K562 (cell line): ENCODE data around the gene PYM1. TPM values are rescaled to one million over a fixed set of nuclear protein-coding genes. Genes with fewer than 3 reads are reported as not detected.

Experiments used
- ATF1 ChIP-seq, 2 experiments: fragments of 450-650 bp in 1 of 2; IDR thresholded peaks; 2 replicates each; pipeline ENCODE4 v1.6.1; 2016; ENCODE audit warnings: missing compliant biosample characterization in 1 of 2, missing genetic modification characterization in 1 of 2
- CBFA2T3 ChIP-seq: fragments of 450-650 bp; IDR thresholded peaks from 2 replicates; pipeline ENCODE4 v1.6.1; 2017
- ESRRA ChIP-seq: fragments of 450-650 bp; IDR thresholded peaks from 2 replicates; pipeline ENCODE4 v1.6.1; 2014; ENCODE audit warnings: low read depth, mild to moderate bottlenecking, moderate library complexity, borderline replicate concordance
- HCFC1 ChIP-seq: IDR thresholded peaks from 2 replicates; pipeline ENCODE4 v1.6.1; 2012; ENCODE audit warnings: low read depth, low read length, improper control_type of control experiment
- HNRNPUL1 ChIP-seq: fragments of 200-400 bp; formaldehyde crosslinking; IDR thresholded peaks from 2 replicates; pipeline ENCODE4 v1.6.1; 2017; ENCODE audit warnings: low read length
- RBM34 ChIP-seq: fragments of 200-400 bp; formaldehyde crosslinking; IDR thresholded peaks from 2 replicates; pipeline ENCODE4 v1.6.1; 2018; ENCODE audit warnings: low read length, borderline replicate concordance; ENCODE audit not compliant: insufficient read depth
- polyA plus RNA-seq, 8 experiments: library from polyadenylated mRNA; depleted of rRNA in 4 of 8; stranded (reverse) in 5 of 8; unstranded in 3 of 8; fragments of >200 nt; fragmentation: Nextera tagmentation in 2 of 8; fragmentation: Illumina TruSeq in 1 of 8; extraction: Ambion mirVana in 2 of 8; extraction: Trizol in 1 of 8; gene quantifications; 2 replicates each; pipeline versions ENCODE4 v1.2.1 to v1.2.3, GENCODE V29; 2011 to 2014; ENCODE audit warnings: inconsistent platforms in 1 of 8, missing spikeins in 1 of 8
- total RNA-seq, 7 experiments: library from RNA; depleted of rRNA in 6 of 7; stranded (reverse); fragments of >200 nt in 6 of 7; fragmentation: Illumina TruSeq in 2 of 7; extraction: Trizol in 2 of 7; gene quantifications; 2 replicates each; pipeline versions ENCODE4 v1.2.1 to v1.2.3, GENCODE V29; 2011 to 2021; ENCODE audit warnings: low replicate concordance in 1 of 7
- TF ChIP-seq, protein P1 (sequence below): fragments of 250-450 bp; sonication (Bioruptor Pico); IDR thresholded peaks from 2 replicates; pipeline ENCODE4 v1.4.0; 2020
- TF ChIP-seq, protein P2 (sequence below): fragments of 450-650 bp; IDR thresholded peaks from 2 replicates; pipeline ENCODE4 v1.6.1; 2018; ENCODE audit not compliant: partially characterized antibody
- TF ChIP-seq, protein P3 (sequence below): fragments of 250-450 bp; sonication (Bioruptor Pico); IDR thresholded peaks from 2 replicates; pipeline ENCODE4 v1.5.0; 2022; ENCODE audit warnings: mild to moderate bottlenecking
- TF ChIP-seq, protein P4 (sequence below): sonication (generic); formaldehyde crosslinking; IDR thresholded peaks from 2 replicates; pipeline ENCODE4 v1.8.1; 2022; ENCODE audit warnings: missing genetic modification reagents
- TF ChIP-seq, protein P5 (sequence below), 3 experiments: IDR thresholded peaks in 2 of 3; conservative IDR thresholded peaks in 1 of 3; 2 replicates each; pipeline ENCODE4 v1.5.1; 2011 to 2012; ENCODE audit warnings: low read length in 3 of 3, mild to moderate bottlenecking in 3 of 3, control low read depth in 2 of 3, improper control_type of control experiment in 1 of 3, inconsistent platforms in 1 of 3, low read depth in 1 of 3, mixed read lengths in 1 of 3, moderate library complexity in 1 of 3; ENCODE audit not compliant: insufficient read depth in 2 of 3

The PYM1 gene
- total and polyA plus RNA-seq, 9 of the 15 experiments (the other 6 are each of a cell fraction or from before 2014, with no cell fraction given) = 29.0 to 51.3 (median 34.1) TPM

DNA sequence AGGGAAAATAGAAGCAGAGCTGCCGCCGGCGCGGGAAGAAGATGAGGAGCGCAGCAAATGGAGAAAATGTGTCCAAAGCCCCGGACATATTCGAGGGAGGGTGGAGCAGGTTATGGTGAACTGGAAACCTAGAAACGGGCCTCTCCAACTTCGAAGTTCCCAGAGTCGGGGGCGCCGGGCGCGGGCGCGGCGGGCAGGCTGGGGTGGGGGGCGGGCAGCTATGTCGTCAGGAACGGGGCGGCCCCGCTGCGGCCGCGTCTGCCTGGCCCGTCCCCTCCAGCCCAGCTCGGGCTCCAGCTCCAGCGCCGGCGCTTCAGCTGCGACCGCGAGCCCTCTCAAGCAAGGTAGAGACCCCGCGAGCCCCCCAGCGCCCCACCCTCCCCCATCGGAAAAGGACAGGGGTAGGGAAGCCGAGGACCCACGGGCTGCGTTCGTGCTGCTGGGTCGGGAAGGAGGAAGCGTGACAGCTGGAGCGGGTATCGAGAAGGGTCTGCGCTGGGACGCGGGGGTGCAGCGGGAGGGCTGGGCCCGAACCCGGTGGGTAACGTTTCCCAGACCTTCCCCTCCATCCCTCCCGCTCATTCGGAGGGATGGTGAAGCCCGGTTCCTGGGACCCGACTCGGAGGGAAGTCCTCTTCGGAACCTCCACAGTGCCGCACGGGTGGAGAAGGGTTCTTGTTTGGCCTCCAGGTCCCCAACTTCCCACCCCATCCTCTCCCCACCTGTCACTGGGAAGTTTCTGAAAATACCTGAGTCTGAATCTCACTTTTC lies 4.3 kb upstream of the PYM1 start (continued):
- TF ChIP-seq, protein P1, sequence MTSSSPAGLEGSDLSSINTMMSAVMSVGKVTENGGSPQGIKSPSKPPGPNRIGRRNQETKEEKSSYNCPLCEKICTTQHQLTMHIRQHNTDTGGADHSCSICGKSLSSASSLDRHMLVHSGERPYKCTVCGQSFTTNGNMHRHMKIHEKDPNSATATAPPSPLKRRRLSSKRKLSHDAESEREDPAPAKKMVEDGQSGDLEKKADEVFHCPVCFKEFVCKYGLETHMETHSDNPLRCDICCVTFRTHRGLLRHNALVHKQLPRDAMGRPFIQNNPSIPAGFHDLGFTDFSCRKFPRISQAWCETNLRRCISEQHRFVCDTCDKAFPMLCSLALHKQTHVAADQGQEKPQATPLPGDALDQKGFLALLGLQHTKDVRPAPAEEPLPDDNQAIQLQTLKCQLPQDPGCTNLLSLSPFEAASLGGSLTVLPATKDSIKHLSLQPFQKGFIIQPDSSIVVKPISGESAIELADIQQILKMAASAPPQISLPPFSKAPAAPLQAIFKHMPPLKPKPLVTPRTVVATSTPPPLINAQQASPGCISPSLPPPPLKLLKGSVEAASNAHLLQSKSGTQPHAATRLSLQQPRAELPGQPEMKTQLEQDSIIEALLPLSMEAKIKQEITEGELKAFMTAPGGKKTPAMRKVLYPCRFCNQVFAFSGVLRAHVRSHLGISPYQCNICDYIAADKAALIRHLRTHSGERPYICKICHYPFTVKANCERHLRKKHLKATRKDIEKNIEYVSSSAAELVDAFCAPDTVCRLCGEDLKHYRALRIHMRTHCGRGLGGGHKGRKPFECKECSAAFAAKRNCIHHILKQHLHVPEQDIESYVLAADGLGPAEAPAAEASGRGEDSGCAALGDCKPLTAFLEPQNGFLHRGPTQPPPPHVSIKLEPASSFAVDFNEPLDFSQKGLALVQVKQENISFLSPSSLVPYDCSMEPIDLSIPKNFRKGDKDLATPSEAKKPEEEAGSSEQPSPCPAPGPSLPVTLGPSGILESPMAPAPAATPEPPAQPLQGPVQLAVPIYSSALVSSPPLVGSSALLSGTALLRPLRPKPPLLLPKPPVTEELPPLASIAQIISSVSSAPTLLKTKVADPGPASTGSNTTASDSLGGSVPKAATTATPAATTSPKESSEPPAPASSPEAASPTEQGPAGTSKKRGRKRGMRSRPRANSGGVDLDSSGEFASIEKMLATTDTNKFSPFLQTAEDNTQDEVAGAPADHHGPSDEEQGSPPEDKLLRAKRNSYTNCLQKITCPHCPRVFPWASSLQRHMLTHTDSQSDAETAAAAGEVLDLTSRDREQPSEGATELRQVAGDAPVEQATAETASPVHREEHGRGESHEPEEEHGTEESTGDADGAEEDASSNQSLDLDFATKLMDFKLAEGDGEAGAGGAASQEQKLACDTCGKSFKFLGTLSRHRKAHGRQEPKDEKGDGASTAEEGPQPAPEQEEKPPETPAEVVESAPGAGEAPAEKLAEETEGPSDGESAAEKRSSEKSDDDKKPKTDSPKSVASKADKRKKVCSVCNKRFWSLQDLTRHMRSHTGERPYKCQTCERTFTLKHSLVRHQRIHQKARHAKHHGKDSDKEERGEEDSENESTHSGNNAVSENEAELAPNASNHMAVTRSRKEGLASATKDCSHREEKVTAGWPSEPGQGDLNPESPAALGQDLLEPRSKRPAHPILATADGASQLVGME (CRISPR knock-in tag) = no peak
- TF ChIP-seq, protein P2, sequence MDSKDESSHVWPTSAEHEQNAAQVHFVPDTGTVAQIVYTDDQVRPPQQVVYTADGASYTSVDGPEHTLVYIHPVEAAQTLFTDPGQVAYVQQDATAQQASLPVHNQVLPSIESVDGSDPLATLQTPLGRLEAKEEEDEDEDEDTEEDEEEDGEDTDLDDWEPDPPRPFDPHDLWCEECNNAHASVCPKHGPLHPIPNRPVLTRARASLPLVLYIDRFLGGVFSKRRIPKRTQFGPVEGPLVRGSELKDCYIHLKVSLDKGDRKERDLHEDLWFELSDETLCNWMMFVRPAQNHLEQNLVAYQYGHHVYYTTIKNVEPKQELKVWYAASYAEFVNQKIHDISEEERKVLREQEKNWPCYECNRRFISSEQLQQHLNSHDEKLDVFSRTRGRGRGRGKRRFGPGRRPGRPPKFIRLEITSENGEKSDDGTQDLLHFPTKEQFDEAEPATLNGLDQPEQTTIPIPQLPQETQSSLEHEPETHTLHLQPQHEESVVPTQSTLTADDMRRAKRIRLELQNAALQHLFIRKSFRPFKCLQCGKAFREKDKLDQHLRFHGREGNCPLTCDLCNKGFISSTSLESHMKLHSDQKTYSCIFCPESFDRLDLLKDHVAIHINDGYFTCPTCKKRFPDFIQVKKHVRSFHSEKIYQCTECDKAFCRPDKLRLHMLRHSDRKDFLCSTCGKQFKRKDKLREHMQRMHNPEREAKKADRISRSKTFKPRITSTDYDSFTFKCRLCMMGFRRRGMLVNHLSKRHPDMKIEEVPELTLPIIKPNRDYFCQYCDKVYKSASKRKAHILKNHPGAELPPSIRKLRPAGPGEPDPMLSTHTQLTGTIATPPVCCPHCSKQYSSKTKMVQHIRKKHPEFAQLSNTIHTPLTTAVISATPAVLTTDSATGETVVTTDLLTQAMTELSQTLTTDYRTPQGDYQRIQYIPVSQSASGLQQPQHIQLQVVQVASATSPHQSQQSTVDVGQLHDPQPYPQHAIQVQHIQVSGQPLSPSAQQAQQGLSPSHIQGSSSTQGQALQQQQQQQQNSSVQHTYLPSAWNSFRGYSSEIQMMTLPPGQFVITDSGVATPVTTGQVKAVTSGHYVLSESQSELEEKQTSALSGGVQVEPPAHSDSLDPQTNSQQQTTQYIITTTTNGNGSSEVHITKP = no peak
- TF ChIP-seq HNRNPUL1 (no peak), CBFA2T3 (no peak), HCFC1 (no peak), ATF1 (CRISPR knock-in tag; IDR thresholded peaks at IDR 0.05) (no peak), ATF1 (tag; IDR thresholded peaks at IDR 0.05) (0 out of 2 replicates have a peak, but pooled peaks have one; percentile 20), ESRRA (no peak), RBM34 (no peak)
- TF ChIP-seq, protein P3, sequence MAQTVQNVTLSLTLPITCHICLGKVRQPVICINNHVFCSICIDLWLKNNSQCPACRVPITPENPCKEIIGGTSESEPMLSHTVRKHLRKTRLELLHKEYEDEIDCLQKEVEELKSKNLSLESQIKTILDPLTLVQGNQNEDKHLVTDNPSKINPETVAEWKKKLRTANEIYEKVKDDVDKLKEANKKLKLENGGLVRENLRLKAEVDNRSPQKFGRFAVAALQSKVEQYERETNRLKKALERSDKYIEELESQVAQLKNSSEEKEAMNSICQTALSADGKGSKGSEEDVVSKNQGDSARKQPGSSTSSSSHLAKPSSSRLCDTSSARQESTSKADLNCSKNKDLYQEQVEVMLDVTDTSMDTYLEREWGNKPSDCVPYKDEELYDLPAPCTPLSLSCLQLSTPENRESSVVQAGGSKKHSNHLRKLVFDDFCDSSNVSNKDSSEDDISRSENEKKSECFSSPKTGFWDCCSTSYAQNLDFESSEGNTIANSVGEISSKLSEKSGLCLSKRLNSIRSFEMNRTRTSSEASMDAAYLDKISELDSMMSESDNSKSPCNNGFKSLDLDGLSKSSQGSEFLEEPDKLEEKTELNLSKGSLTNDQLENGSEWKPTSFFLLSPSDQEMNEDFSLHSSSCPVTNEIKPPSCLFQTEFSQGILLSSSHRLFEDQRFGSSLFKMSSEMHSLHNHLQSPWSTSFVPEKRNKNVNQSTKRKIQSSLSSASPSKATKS (CRISPR knock-in tag) = no peak
- TF ChIP-seq, protein P4, sequence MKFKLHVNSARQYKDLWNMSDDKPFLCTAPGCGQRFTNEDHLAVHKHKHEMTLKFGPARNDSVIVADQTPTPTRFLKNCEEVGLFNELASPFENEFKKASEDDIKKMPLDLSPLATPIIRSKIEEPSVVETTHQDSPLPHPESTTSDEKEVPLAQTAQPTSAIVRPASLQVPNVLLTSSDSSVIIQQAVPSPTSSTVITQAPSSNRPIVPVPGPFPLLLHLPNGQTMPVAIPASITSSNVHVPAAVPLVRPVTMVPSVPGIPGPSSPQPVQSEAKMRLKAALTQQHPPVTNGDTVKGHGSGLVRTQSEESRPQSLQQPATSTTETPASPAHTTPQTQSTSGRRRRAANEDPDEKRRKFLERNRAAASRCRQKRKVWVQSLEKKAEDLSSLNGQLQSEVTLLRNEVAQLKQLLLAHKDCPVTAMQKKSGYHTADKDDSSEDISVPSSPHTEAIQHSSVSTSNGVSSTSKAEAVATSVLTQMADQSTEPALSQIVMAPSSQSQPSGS (CRISPR knock-in tag) = no peak
- TF ChIP-seq, protein P5, sequence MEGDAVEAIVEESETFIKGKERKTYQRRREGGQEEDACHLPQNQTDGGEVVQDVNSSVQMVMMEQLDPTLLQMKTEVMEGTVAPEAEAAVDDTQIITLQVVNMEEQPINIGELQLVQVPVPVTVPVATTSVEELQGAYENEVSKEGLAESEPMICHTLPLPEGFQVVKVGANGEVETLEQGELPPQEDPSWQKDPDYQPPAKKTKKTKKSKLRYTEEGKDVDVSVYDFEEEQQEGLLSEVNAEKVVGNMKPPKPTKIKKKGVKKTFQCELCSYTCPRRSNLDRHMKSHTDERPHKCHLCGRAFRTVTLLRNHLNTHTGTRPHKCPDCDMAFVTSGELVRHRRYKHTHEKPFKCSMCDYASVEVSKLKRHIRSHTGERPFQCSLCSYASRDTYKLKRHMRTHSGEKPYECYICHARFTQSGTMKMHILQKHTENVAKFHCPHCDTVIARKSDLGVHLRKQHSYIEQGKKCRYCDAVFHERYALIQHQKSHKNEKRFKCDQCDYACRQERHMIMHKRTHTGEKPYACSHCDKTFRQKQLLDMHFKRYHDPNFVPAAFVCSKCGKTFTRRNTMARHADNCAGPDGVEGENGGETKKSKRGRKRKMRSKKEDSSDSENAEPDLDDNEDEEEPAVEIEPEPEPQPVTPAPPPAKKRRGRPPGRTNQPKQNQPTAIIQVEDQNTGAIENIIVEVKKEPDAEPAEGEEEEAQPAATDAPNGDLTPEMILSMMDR (IDR thresholded peaks at IDR 0.05 in 2 of 3, conservative IDR thresholded peaks at IDR 0.05 in 1 of 3; ENCODE audit: insufficient read depth in 2 of 3, low read depth in 1 of 3, low read length in 3 of 3) = no peak
